ENCODE measurements around the gene MAP10.

MAP10 gene

DNA sequence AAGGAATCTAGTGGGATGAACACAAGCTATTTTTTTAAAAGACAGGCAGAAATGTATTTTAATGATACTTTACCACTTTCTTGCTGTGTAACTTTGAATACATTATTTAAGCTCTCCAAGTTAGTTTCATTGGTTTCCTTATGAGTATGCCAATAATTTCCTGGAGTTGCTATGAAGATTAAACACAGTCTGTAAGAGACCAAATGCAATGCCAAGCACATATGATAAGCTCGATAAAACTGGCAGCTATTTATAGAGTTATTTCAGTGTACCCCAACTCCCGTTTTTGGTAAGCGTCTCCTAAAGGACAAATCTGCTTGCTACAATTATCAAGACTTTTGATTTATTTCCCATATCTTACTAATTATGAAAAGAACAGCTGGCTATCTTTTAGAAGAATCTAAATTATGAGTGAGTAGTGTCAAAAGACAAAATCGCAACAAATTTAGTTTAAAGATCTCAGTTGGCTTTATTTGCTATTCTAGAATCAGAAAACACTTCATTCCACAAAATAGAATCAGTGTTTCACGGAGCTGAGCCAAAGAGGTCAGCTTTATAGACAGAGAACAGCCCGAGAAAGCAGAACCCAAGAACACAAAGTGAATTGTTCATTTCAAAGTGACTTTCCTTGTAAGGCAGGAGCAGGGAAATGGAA is 7.2 kb upstream of the MAP10 start:
- no peak for DNase-seq

GRCh38 chr1:232798920-232799319 is 6.3 kb upstream of the MAP10 start:
- DNase-seq = no peak

GRCh38 chr1:232806186-232806510 is 932 bp downstream of the MAP10 start:
- peak in 1 of 2 experiments; percentile 31 for DNase-seq

- no peak for DNase-seq
Measured at GRCh38 chr1:232810856-232811255, 5.6 kb downstream of the MAP10 start.

DNA sequence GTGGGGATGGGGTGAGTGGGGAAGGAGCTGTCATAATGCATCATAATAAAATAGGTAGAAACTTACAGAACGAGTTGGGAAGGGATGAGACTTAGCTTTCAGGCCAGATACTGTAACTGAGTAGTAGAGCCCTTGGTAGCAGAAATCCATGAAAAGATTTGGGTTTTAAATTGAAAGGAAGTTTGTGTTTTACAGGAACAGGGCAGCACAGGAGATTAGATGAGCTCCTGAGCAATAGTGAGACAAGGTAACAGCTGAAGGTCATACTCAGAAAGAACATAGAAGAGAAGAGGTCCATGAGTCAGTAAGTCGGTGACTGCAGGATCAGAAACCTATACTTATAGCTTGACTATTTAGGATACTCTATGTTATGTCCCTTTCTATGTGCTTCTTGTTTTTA is 7.3 kb downstream of the MAP10 start:
- DNase-seq = no peak

DNA sequence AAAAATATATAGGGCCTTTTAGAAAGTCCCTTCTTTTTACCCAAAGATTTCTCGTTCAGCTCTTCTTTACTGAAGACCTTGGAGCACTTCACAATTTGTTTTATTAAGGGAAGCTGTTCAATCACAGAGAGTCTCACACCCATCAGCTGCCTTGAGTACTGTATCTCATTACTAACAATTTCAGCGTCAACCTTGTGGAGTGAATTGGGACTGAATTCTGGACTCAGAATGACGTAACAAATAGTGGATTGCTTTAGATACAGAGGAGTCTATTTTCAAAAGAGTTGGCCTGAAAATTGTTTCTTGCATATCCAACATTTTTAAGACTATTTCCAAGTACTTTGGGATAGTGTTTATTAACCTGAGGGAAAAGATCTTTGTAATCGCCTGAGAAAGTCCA is 7.9 kb downstream of the MAP10 start:
- DNase-seq = no peak

DNA sequence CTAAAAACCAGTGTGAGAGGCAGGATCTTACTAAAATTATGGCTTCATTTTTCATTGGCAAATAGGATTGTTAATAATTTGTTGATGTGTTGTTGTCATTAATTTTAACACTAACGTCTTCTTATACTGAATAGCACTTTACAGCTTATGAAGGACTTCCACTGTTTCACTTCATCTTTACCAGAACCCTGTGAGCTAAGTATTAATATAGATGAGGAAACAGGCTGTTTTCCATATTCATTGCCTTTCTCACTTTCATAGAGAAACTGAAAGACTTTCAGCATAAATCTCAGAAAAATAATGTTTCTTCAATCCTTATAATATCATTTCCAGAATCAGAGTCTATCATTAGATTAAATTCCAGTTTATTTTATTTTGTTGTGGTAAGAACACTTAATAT is 8.5 kb downstream of the MAP10 start:
- DNase-seq = no peak

DNA sequence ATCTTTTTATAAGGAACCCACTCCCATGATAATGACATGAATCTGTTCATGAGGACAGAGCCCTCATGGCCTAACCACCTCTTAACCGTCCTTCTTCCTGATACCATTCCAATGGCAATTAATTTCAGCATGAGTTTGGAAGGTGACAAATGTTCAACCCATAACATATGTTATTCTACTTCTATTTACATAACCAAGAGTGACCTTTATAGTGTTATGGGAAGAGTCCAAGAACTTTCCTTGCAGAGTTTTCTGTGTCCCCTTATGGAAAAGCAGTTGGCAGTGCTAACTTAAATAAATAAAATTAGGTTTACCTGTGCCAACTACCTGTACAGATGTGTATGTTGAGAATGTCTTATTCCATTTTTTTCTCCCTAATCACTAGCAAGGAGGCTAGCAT is 11.1 kb downstream of the MAP10 start:
- no peak for DNase-seq

GRCh38 chr1:232818040-232818439 is 12.8 kb downstream of the MAP10 start:
- DNase-seq = no peak

DNA sequence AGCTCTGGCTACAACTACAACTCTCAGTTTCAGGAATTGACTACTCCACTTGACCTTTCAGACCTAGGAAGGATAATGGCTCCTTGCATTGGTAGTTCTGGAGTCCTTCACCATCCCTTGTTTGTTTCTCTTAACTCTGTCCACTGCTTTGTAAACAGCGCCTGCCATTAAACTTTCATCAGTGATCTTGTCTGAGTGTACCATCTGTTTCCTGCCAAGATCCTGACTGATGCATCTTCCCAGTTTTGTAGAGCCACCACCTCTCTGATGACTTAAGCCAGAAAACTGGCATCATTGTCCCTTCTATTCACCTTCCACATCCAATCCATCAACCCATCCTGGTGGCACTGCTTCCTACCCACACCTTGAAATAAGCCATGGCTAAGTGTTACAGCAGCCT is 15.2 kb downstream of the MAP10 start:
- no peak for DNase-seq

GRCh38 chr1:232822530-232822929 is 17.3 kb downstream of the MAP10 start:
- no peak for DNase-seq

DNA sequence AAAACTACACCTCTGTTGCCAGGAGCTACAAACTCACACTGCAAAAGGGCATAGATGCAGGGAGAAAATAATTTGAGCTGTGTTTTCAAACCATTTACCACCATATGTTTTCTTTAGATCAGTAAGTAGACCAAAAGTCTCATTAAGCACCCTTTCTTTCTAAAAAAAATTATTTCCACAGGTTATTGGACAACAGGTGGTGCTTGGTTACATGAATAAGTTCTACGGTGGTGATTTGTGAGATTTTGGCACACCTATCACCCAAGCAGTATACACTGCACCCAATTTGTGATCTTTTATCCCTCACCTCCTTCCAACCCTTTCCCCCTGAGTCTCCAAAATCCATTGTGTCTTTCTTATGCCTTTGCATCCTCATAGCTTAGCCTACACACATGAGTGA is 21.1 kb downstream of the MAP10 start:
- no peak for DNase-seq

GRCh38 chr1:232830661-232831060 is 25.4 kb downstream of the MAP10 start:
- no peak for DNase-seq

DNA sequence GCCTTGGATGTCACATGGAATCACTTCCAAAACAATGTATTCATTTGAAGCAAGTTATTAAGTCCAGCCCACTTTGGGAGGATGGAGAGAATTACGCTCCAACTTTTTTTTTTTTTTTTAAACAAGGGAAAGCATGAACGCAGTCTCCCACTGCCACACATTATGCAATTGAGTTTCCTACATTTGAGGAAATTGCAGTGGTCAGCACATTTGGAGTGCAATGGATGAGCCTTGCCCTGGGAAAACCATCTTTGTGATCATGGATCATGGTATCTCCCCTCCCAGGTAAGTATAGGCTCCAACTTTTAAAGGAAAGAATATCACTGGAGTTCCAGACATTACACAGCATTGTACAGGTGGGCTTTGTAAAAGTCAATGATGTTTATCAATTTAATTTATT is 26.7 kb downstream of the MAP10 start:
- DNase-seq = no peak

DNA sequence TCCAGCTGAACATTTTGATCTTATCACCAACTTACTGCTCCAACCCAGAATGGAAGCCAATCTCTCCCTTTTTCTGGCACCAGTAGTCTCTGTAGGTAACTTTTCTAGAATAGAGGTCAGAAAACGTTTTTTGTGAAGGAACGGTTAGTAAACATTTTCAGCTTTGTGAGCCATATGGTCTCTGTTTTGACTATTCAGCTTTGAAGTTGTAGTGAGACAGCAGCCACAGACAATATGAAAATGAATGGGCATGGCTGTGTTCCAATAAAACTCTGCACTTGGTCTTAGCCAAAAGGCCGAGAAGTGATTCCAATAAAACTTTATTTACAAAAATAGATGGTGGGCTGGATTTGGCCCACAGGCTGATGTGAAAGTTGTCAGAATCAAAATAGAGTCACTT is 28.9 kb downstream of the MAP10 start:
- no peak for DNase-seq

- DNase-seq = no peak
Measured at GRCh38 chr1:232835166-232835565, 29.9 kb downstream of the MAP10 start.

- no peak for DNase-seq
Measured at GRCh38 chr1:232837087-232837486, 31.9 kb downstream of the MAP10 start.

DNA sequence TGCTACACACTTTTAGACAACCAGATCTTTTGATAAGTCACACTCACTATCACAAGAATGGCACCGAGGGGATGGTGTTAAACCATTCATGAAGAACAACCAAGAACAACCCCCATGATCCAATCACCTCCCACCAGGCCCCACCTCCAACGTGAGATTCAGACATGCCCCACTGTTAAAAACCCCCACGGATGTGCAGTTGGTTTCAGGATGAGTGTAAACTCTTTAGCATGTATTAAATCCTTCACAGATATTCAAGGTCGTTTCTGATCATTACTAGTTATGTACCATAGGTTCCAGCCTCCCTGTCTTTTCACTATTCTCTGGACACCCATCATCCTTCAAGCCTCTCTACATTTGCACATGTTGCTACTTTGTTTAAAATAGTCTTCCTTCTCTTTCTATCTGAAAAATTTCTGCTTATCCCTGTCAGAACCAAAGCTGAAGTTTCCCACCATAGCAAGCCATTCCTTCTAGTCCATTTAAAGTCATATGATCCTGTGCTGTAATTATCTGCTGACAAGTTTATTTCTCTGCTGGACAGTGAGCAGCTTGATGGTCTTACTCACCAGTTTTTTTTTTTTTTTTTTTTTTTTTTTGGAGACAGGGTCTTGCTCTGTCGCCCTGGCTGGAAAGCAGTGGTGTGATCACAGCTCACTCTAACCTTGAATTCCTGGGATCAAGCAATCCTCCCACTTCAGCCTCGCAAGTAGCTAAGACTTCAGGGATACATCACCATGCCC is 36.8 kb downstream of the MAP10 start:
- DNase-seq = no peak

- DNase-seq = no peak
Measured at GRCh38 chr1:232844791-232845190, 39.6 kb downstream of the MAP10 start.

DNA sequence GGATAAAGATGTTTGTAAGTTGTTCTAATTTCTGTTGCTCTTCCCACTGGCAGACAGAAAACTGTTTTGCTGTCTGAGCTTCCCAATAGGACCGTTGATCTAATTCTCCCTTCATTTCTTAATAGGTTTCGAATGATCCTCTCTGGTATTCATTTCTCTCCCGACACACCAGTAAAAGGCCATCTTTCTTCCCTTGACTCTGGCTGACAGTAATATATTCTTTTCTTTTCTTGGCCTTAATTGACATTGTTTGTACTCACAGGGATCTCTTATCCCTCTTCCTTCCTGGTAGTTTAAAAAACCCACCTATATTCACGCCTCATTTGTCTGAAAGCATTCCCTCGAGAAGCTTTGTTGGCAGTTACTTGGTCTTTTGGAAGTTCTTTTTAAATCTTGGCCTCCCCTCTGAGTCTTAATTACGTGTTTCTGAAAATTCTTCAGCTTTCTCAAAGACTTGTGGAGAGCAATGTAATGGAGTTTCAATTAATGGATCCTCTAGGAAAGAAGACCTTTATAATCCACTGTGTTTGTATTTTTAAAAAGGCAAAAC is 40.3 kb downstream of the MAP10 start:
- DNase-seq = no peak

GRCh38 chr1:232851532-232851931 is 46.3 kb downstream of the MAP10 start:
- DNase-seq = no peak

- DNase-seq = peak; percentile 28 to 33
Measured at GRCh38 chr1:232853994-232854797, 49.0 kb downstream of the MAP10 start.

- no peak for DNase-seq
Measured at GRCh38 chr1:232854798-232855159, 49.6 kb downstream of the MAP10 start.

DNA sequence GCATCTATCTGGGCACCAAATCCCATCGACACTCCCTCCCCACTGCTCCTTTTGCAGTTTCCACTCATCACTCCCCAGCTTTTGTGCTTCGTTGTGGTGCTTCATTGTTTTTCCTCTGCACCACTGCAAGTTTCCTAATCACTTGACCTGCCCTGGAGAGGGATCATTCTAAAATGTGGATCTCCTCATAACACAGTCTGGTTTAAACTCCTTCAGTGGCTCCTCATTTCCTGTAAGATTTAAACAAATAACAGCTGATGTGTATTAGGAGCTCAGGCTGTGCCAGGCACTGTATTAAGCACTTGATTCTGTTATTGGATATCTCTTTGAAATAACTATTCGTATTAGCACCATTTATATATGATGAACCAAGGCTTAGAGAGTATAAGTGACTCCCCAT is 51.3 kb downstream of the MAP10 start:
- no peak for DNase-seq

All from Kasumi-1 (cell line).